ENCODE measurements around the gene ADCY7. TPM values are rescaled to one million over a fixed set of nuclear protein-coding genes. Genes with fewer than 3 reads are reported as not detected.

Gene ADCY7
- polyA plus RNA-seq, 1 experiment: 13.2 TPM

GRCh38 chr16:50268352-50268751 lies 2.0 kb downstream of the ADCY7 start:
- TF ChIP-seq CTCF (IDR thresholded peaks at IDR 0.05; ENCODE audit: insufficient read depth, low read depth, low read length): no peak
- POLR2A ChIA-PET: no interaction called here
- Histone ChIP-seq H3K27me3 (ENCODE audit: control insufficient read depth, insufficient read depth, low read length) (no peaks in the 10 kb centered on the region), H3K4me3 (ENCODE audit: low read depth, low read length) (no peak overlapping the region), H3K36me3 (ENCODE audit: control insufficient read depth, insufficient read depth, low read length) (0 out of 2 replicates have a peak, but pooled peaks cover 1% of the 10 kb centered on the region)
- CTCF ChIA-PET: interaction anchor here (1.3 to 1.5 kb wide), 2 partner anchors 12 to 59 kb away, joined by 3 to 5 read pairs; no protein-coding TSS in a partner anchor
- no peak for DNase-seq (ENCODE audit: low read depth)

DNA sequence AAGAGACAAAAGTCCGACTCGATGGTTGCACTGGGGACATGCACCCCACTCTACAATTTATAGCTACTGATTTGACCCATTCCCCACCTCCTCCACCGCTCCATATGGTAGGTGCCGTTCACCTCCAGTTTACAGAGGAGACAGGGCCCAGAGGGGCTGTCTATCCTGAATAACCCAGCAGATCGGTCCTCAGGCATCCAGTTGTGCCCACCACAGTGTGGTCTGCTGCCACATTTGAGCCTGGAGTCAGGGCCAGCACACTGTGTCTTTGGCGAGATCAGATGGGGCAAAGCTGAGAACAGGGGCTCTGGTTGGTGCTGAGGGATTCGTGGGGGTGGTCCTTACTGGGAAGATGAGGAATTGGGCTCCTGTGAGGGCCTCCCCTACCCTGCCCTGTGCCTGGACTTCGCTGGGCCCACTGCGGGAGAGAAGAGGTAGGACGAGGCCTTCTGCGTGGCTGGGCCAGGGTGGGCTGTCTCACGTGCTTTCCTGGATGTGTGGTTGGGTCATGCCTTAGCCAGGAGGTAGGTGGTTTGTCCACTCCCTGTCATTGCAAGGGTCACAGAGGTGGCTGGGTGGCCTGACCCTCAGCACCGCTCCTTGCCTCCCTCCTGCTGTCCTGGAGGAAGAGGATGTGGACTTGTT lies 2.8 kb downstream of the ADCY7 start:
- no peak overlapping the region for H3K4me3 ChIP-seq (ENCODE audit: low read depth, low read length)
- no peak for TF ChIP-seq CTCF (IDR thresholded peaks at IDR 0.05; ENCODE audit: insufficient read depth, low read depth, low read length)
- 0 out of 2 replicates have a peak, but pooled peaks cover 1% of the 10 kb centered on the region for H3K36me3 ChIP-seq (ENCODE audit: control insufficient read depth, insufficient read depth, low read length)
- ChIA-PET POLR2A (no interaction called here), CTCF (interaction anchor here (1.3 to 1.5 kb wide), 2 partner anchors 11 to 58 kb away, joined by 3 to 5 read pairs; no protein-coding TSS in a partner anchor)
- no peaks in the 10 kb centered on the region for H3K27me3 ChIP-seq (ENCODE audit: control insufficient read depth, insufficient read depth, low read length)
- no peak for DNase-seq (ENCODE audit: low read depth)

GRCh38 chr16:50269769-50270509 lies 3.6 kb downstream of the ADCY7 start:
- Histone ChIP-seq H3K4me3 (ENCODE audit: low read depth, low read length) (no peak overlapping the region), H3K27me3 (ENCODE audit: control insufficient read depth, insufficient read depth, low read length) (no peaks in the 10 kb centered on the region), H3K36me3 (ENCODE audit: control insufficient read depth, insufficient read depth, low read length) (0 out of 2 replicates have a peak, but pooled peaks cover 1% of the 10 kb centered on the region)
- DNase-seq (ENCODE audit: low read depth): no peak
- ChIA-PET CTCF (interaction anchor here (0.6 kb wide), 1 partner anchor 11 kb away, joined by 3 read pairs; no protein-coding TSS in a partner anchor), POLR2A (no interaction called here)
- no peak for TF ChIP-seq CTCF (IDR thresholded peaks at IDR 0.05; ENCODE audit: insufficient read depth, low read depth, low read length)

GRCh38 chr16:50270510-50271147 lies 4.3 kb downstream of the ADCY7 start:
- CTCF ChIA-PET: interaction anchor here (0.6 to 1.9 kb wide), 2 partner anchors 10 to 12 kb away, joined by 3 to 6 read pairs; no protein-coding TSS in a partner anchor
- POLR2A ChIA-PET: no interaction called here
- H3K27me3 ChIP-seq (ENCODE audit: control insufficient read depth, insufficient read depth, low read length): no peaks in the 10 kb centered on the region
- DNase-seq (ENCODE audit: low read depth): no peak
- no peak overlapping the region for H3K4me3 ChIP-seq (ENCODE audit: low read depth, low read length)
- 0 out of 2 replicates have a peak, but pooled peaks cover 1% of the 10 kb centered on the region for H3K36me3 ChIP-seq (ENCODE audit: control insufficient read depth, insufficient read depth, low read length)
- no peak for TF ChIP-seq CTCF (IDR thresholded peaks at IDR 0.05; ENCODE audit: insufficient read depth, low read depth, low read length)

Data from BJ (cell line).